ENCODE data around the gene ANKS1B. TPM values are rescaled to one million over a fixed set of nuclear protein-coding genes. Genes with fewer than 3 reads are reported as not detected.

ANKS1B gene
- total and polyA plus RNA-seq, 10 of the 15 experiments (the other 5 are each of a cell fraction or from before 2014, with no cell fraction given) = 0.16 to 1.3 (median 0.82) TPM; not detected in 7

DNA sequence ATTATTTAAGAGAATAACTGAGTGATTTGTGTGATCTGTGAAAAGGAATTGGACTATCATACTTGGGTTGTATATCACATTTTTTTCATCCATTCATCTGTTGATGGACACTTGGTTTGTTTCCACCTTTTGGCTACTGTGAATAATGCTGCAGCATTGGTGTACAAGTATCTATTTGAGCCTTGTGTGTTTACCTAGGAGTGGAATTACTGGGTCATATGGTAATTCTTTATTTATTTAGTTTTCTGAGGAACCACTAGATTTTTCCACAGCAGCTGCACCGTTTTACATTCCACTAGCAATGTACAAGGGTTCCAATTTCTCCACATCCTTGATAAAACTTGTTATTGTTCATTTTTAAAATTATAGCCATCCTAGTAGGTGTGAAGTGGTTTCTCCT lies 1283.6 kb downstream of the ANKS1B start:
- ChIA-PET POLR2A (no interaction called here), SMC1A (ENCODE audit: uncharacterized antibody, unreplicated experiment) (interaction anchor here (0.9 kb wide), 1 partner anchor 28 kb away, joined by 3 read pairs; no protein-coding TSS in a partner anchor), CTCF (no interaction called here), RAD21 (ENCODE audit: unreplicated experiment) (no interaction called here)
- Histone ChIP-seq H3K9me3 (replicated peaks; ENCODE audit: control insufficient read depth, insufficient read depth, low read length) (no peaks in the 10 kb centered on the region), H3K27ac (ENCODE audit: control insufficient read depth, insufficient read depth) (no peak overlapping the region), H2AFZ (ENCODE audit: control insufficient read depth, low read depth, low read length) (no peak overlapping the region), H3K4me2 (ENCODE audit: control insufficient read depth, insufficient read depth) (no peak overlapping the region), H3K27me3 (replicated peaks in 1 of 2; ENCODE audit: control insufficient read depth in 2 of 2, insufficient read depth in 2 of 2, low read length in 1 of 2) (no peaks in the 10 kb centered on the region), H3K79me2 (ENCODE audit: control insufficient read depth, insufficient read depth, low read length) (no peaks in the 10 kb centered on the region), H3K9ac (ENCODE audit: control insufficient read depth, insufficient read depth, low read length) (no peak overlapping the region), H3K36me3 (ENCODE audit: control insufficient read depth in 2 of 2, insufficient read depth in 2 of 2, low read length in 1 of 2) (peaks cover 0 to 10% of the 10 kb centered on the region in 2 experiments; a peak in 3 of 4 replicates), H3K4me1 (ENCODE audit: control insufficient read depth, insufficient read depth, low read length) (no peaks in the 10 kb centered on the region), H3K4me3 (no peak overlapping the region), H4K20me1 (ENCODE audit: control insufficient read depth, insufficient read depth) (no peaks in the 10 kb centered on the region)
- 46% methylated on average over 1 of the region's 1 CpG for WGBS (ENCODE audit: insufficient coverage, insufficient replicate concordance, low lambda C conversion rate, missing lambda C conversion rate)
- intact Hi-C loops (cut with micrococcal nuclease; ENCODE audit: unreplicated experiment) = no loop called here
- in situ Hi-C loops (cut with MboI) = no loop called here
- DNase-seq (ENCODE audit: low read depth, low spot score) (no peak), ATAC-seq (no peak), FAIRE-seq (no peak)
- BruUV-seq (replicated peaks) = no TSS peak
- TF ChIP-seq FOXM1 (IDR thresholded peaks at IDR 0.05; ENCODE audit: low read depth, low read length) (no peak), IKZF1 (conservative IDR thresholded peaks at IDR 0.05) (no peak), ZNF207 (IDR thresholded peaks at IDR 0.05; ENCODE audit: borderline replicate concordance) (no peak), FOXK2 (IDR thresholded peaks at IDR 0.05) (no peak), GATAD2B (conservative IDR thresholded peaks at IDR 0.05; ENCODE audit: low read depth) (no peak), MEF2B (IDR thresholded peaks at IDR 0.05; ENCODE audit: partially characterized antibody, poor library complexity, severe bottlenecking) (no peak), MEF2A (IDR thresholded peaks at IDR 0.05; ENCODE audit: insufficient read depth, low read depth, low read length) (no peak), SUZ12 (IDR thresholded peaks at IDR 0.05; ENCODE audit: unreplicated experiment) (no peak)
- TF ChIP-seq, protein P1, sequence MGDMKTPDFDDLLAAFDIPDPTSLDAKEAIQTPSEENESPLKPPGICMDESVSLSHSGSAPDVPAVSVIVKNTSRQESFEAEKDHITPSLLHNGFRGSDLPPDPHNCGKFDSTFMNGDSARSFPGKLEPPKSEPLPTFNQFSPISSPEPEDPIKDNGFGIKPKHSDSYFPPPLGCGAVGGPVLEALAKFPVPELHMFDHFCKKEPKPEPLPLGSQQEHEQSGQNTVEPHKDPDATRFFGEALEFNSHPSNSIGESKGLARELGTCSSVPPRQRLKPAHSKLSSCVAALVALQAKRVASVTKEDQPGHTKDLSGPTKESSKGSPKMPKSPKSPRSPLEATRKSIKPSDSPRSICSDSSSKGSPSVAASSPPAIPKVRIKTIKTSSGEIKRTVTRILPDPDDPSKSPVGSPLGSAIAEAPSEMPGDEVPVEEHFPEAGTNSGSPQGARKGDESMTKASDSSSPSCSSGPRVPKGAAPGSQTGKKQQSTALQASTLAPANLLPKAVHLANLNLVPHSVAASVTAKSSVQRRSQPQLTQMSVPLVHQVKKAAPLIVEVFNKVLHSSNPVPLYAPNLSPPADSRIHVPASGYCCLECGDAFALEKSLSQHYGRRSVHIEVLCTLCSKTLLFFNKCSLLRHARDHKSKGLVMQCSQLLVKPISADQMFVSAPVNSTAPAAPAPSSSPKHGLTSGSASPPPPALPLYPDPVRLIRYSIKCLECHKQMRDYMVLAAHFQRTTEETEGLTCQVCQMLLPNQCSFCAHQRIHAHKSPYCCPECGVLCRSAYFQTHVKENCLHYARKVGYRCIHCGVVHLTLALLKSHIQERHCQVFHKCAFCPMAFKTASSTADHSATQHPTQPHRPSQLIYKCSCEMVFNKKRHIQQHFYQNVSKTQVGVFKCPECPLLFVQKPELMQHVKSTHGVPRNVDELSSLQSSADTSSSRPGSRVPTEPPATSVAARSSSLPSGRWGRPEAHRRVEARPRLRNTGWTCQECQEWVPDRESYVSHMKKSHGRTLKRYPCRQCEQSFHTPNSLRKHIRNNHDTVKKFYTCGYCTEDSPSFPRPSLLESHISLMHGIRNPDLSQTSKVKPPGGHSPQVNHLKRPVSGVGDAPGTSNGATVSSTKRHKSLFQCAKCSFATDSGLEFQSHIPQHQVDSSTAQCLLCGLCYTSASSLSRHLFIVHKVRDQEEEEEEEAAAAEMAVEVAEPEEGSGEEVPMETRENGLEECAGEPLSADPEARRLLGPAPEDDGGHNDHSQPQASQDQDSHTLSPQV (IDR thresholded peaks at IDR 0.05) = no peak
